ENCODE data around the gene LTBP1.

Gene LTBP1

DNA sequence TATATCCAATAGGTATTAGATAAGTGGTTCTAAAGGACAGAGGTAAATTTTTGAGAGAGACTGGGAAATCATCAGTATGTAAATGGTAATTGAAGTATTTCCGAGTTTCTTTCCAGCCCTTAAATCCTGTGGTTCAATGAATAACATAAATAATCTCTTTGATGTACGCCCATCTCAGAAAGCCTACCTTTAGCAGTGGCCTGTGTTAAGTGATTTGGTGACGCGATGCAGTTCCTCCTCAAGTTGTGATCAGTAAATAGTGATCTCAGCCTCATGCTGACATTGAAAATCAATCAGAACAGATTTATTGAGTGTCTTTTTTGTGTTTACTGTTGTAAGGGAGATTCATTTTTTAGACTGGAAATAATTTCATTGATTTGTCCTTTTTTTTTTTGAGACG is 392.5 kb downstream of the LTBP1 start:
- DNase-seq (ENCODE audit: low read depth in 1 of 2, low spot score in 1 of 2): no peak
- H3K27me3 ChIP-seq (ENCODE audit: insufficient read depth, poor library complexity, severe bottlenecking): no peaks in the 10 kb centered on the region
- H3K27ac ChIP-seq (replicated peaks): no peak overlapping the region
- TF ChIP-seq SPI1 (IDR thresholded peaks at IDR 0.05; ENCODE audit: borderline replicate concordance, low read depth): no peak
- H3K4me3 ChIP-seq (replicated peaks; ENCODE audit: insufficient read depth, low read length): no peak overlapping the region

DNA sequence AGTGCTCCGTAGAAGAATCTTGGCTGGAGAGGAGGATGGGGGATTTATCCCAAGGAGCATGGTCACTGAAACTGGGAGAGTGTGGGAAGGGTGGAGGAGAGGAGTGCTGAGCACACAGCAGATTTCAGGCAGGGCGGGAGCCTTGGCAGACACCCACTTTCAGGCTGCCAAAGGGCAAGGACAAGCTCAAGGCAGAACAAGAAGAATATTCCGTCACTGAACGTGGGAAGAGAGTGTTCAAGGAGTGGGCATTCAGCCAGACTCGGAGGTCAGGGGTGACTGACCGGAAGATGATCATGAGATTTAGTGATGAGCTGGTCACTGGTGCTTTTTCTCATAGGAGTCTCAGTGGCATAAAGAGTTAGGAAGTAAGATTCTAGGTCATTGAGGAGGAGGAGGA is 393.5 kb downstream of the LTBP1 start:
- no peak for DNase-seq (ENCODE audit: low read depth in 1 of 2, low spot score in 1 of 2)
- TF ChIP-seq, protein P1, sequence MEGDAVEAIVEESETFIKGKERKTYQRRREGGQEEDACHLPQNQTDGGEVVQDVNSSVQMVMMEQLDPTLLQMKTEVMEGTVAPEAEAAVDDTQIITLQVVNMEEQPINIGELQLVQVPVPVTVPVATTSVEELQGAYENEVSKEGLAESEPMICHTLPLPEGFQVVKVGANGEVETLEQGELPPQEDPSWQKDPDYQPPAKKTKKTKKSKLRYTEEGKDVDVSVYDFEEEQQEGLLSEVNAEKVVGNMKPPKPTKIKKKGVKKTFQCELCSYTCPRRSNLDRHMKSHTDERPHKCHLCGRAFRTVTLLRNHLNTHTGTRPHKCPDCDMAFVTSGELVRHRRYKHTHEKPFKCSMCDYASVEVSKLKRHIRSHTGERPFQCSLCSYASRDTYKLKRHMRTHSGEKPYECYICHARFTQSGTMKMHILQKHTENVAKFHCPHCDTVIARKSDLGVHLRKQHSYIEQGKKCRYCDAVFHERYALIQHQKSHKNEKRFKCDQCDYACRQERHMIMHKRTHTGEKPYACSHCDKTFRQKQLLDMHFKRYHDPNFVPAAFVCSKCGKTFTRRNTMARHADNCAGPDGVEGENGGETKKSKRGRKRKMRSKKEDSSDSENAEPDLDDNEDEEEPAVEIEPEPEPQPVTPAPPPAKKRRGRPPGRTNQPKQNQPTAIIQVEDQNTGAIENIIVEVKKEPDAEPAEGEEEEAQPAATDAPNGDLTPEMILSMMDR (IDR thresholded peaks at IDR 0.05; ENCODE audit: insufficient read depth, low read length): no peak
- TF ChIP-seq SPI1 (IDR thresholded peaks at IDR 0.05; ENCODE audit: borderline replicate concordance, low read depth): no peak
- TF ChIP-seq GABPA (IDR thresholded peaks at IDR 0.05; ENCODE audit: low read depth): no peak
- TF ChIP-seq, protein P2, sequence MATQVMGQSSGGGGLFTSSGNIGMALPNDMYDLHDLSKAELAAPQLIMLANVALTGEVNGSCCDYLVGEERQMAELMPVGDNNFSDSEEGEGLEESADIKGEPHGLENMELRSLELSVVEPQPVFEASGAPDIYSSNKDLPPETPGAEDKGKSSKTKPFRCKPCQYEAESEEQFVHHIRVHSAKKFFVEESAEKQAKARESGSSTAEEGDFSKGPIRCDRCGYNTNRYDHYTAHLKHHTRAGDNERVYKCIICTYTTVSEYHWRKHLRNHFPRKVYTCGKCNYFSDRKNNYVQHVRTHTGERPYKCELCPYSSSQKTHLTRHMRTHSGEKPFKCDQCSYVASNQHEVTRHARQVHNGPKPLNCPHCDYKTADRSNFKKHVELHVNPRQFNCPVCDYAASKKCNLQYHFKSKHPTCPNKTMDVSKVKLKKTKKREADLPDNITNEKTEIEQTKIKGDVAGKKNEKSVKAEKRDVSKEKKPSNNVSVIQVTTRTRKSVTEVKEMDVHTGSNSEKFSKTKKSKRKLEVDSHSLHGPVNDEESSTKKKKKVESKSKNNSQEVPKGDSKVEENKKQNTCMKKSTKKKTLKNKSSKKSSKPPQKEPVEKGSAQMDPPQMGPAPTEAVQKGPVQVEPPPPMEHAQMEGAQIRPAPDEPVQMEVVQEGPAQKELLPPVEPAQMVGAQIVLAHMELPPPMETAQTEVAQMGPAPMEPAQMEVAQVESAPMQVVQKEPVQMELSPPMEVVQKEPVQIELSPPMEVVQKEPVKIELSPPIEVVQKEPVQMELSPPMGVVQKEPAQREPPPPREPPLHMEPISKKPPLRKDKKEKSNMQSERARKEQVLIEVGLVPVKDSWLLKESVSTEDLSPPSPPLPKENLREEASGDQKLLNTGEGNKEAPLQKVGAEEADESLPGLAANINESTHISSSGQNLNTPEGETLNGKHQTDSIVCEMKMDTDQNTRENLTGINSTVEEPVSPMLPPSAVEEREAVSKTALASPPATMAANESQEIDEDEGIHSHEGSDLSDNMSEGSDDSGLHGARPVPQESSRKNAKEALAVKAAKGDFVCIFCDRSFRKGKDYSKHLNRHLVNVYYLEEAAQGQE (IDR thresholded peaks at IDR 0.05; ENCODE audit: insufficient replicate concordance, low read depth): no peak
- no peak for TF ChIP-seq POLR2AphosphoS5 (IDR thresholded peaks at IDR 0.05; ENCODE audit: low read depth)
- Histone ChIP-seq H3K27ac (replicated peaks) (no peak overlapping the region), H3K27me3 (ENCODE audit: insufficient read depth, poor library complexity, severe bottlenecking) (no peaks in the 10 kb centered on the region), H3K4me3 (replicated peaks; ENCODE audit: insufficient read depth, low read length) (no peak overlapping the region)

DNA sequence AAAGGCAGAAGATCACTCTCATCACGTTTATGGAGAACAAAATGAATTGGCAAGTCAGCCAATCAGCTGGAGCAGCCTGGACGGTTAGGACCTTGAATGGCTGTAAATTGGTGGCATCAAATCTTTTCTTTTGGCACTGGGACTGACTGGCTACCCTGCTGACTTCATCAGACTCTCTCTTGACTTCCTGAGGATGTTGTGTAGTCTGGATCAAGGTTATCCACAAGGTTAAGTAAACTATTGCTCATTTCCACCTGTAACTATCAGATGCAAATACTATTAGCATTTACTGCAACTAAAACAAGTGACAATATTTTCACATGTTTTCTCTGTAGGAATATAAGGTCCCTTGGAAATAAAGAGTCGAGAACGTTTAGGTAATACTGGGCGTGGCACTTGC is 395.4 kb downstream of the LTBP1 start:
- no peaks in the 10 kb centered on the region for H3K27me3 ChIP-seq (ENCODE audit: insufficient read depth, poor library complexity, severe bottlenecking)
- H3K27ac ChIP-seq (replicated peaks): no peak overlapping the region
- no peak for DNase-seq (ENCODE audit: low read depth in 1 of 2, low spot score in 1 of 2)
- H3K4me3 ChIP-seq (replicated peaks; ENCODE audit: insufficient read depth, low read length): no peak overlapping the region
- TF ChIP-seq SPI1 (IDR thresholded peaks at IDR 0.05; ENCODE audit: borderline replicate concordance, low read depth) (no peak), GABPA (IDR thresholded peaks at IDR 0.05; ENCODE audit: low read depth) (no peak), POLR2AphosphoS5 (IDR thresholded peaks at IDR 0.05; ENCODE audit: low read depth) (no peak)
- TF ChIP-seq, protein P2 (IDR thresholded peaks at IDR 0.05; ENCODE audit: insufficient replicate concordance, low read depth): no peak
- TF ChIP-seq, protein P1 (IDR thresholded peaks at IDR 0.05; ENCODE audit: insufficient read depth, low read length): no peak

DNA sequence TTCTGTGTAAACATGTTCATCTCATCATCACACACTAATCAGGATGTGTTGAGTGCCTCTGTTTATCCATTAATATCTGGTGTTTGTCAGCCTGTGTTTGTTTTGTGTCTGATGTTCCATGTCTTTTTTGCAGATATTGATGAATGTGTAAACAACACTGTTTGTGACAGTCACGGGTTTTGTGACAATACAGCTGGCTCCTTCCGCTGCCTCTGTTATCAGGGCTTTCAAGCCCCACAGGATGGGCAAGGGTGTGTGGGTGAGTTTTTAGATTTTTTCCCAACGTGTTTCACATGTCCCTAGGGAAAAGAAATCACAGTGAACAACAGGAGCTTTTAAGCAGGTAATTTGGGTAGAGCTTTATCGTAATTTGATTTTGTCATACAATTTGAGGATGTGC is 396.0 kb downstream of the LTBP1 start:
- no peak for DNase-seq (ENCODE audit: low read depth in 1 of 2, low spot score in 1 of 2)
- H3K4me3 ChIP-seq (replicated peaks; ENCODE audit: insufficient read depth, low read length): no peak overlapping the region
- no peaks in the 10 kb centered on the region for H3K27me3 ChIP-seq (ENCODE audit: insufficient read depth, poor library complexity, severe bottlenecking)
- no peak overlapping the region for H3K27ac ChIP-seq (replicated peaks)
- TF ChIP-seq SPI1 (IDR thresholded peaks at IDR 0.05; ENCODE audit: borderline replicate concordance, low read depth) (no peak), GABPA (IDR thresholded peaks at IDR 0.05; ENCODE audit: low read depth) (no peak), POLR2AphosphoS5 (IDR thresholded peaks at IDR 0.05; ENCODE audit: low read depth) (no peak)
- TF ChIP-seq, protein P2 (IDR thresholded peaks at IDR 0.05; ENCODE audit: insufficient replicate concordance, low read depth): no peak

All from HL-60 (cell line).